Activated CD8-positive, alpha-beta memory T cell treated with anti-CD3 and anti-CD28 coated beads for 36 hours (primary cell): Measurements from ENCODE around the gene ERBB4. TPM values are rescaled to one million over a fixed set of nuclear protein-coding genes. Genes with fewer than 3 reads are reported as not detected.

Experiments used
- CTCF ChIA-PET: fragments of 350-600 bp; sonication (Branson Sonifier 250); formaldehyde crosslinking; loops from one replicate; lab custom pipeline; 2021; ENCODE audit warnings: antibody characterized with exemption; lab: Charles Lee
- POLR2A ChIA-PET: fragments of 350-600 bp; sonication (Branson Sonifier 250); formaldehyde crosslinking; loops from one replicate; lab custom pipeline; 2021; ENCODE audit warnings: antibody characterized with exemption; lab: Charles Lee
- total RNA-seq, 2 experiments: library from RNA; stranded (reverse); gene quantifications; one replicate each; pipeline ENCODE4 v1.2.3, GENCODE V29; 2021

The ERBB4 gene
- total RNA-seq, 2 experiments from 2014 or later, result not detected

GRCh38 chr2:211380041-211380440 lies 1158.6 kb downstream of the ERBB4 start:
- CTCF ChIA-PET, result no interaction called here

GRCh38 chr2:211376410-211376809 lies 1162.2 kb downstream of the ERBB4 start:
- CTCF ChIA-PET, result no interaction called here
- POLR2A ChIA-PET, result no interaction called here

More at GRCh38 chr2:211380041-211380440, 1158.6 kb downstream of the ERBB4 start:
- POLR2A ChIA-PET, result no interaction called here

GRCh38 chr2:211373203-211373602 lies 1165.4 kb downstream of the ERBB4 start:
- POLR2A ChIA-PET, result no interaction called here
- CTCF ChIA-PET, result no interaction called here

DNA sequence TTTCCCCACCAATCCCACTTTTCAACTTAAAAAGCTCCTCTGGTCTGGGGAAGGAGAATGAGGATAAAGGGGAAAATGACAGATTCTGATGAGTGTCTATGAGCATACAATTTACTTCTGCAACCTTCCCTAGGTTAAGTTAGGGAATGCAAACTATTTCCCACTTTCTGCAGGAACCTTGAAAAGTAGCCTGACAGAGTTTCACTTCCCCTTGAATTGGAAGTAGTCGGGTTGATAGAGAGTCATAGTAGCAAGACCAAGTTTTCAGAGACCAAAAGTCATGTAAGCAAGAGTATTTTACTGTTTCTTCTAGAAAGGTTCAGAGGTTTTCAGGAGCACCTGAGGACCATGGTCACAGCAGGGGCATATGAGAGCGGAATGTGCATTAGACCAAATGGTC lies 1167.1 kb downstream of the ERBB4 start:
- CTCF ChIA-PET, result no interaction called here
- POLR2A ChIA-PET, result no interaction called here

GRCh38 chr2:211368467-211368866 lies 1170.1 kb downstream of the ERBB4 start:
- CTCF ChIA-PET, result no interaction called here
- POLR2A ChIA-PET, result no interaction called here

- CTCF ChIA-PET, result no interaction called here
- POLR2A ChIA-PET, result no interaction called here
These were observed 1170.9 kb downstream of the ERBB4 start for GRCh38 chr2:211367711-211368110.

GRCh38 chr2:211367293-211367692 lies 1171.3 kb downstream of the ERBB4 start:
- ChIA-PET CTCF (no interaction called here), POLR2A (no interaction called here)

DNA sequence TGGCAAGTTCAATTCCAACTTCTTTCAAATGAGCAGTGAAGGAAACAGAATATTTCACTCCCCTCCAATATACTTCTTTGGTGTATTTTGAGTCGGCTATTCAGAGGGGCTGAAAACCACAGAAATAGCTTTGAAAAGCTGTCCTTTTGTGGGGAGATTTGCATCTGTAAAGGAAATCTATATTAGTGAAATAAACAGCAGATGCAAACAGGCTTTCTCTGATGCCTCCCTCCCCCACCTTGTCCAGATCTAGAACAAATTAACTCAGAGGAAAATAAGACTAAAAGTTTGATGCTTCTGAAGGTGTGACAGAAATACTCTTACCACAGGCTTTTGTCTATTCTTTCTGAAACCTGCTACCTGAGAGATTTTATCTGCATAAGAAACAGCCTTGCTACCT lies 1173.7 kb downstream of the ERBB4 start:
- ChIA-PET POLR2A (no interaction called here), CTCF (no interaction called here)

GRCh38 chr2:211361383-211361782 lies 1177.2 kb downstream of the ERBB4 start:
- POLR2A ChIA-PET, result no interaction called here
- CTCF ChIA-PET, result no interaction called here

- CTCF ChIA-PET, result no interaction called here
- POLR2A ChIA-PET, result no interaction called here
These were observed 1179.3 kb downstream of the ERBB4 start for GRCh38 chr2:211359347-211359746.

DNA sequence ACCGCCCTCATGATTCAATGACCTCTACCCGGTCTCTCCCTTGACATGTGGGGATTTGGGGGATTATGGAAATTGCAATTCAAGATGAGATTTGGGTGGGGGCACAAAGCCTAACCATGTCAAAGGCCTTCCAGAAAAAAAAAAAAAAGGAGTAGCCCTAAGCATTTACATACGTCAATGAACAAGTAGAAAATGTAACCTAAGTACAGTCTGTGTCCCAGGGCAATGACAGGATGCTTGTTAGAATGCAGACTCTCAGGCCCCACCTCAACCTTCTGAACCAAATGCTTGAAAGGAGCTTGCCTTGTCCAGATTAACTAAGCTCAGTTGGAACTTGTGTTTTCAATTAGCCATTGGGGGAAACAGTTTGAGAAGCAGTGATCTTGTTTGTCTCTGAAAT lies 1180.1 kb downstream of the ERBB4 start:
- ChIA-PET POLR2A (no interaction called here), CTCF (interaction anchor here (0.6 kb wide), 1 partner anchor 17 kb away, joined by 4 read pairs; no protein-coding TSS in a partner anchor)

DNA sequence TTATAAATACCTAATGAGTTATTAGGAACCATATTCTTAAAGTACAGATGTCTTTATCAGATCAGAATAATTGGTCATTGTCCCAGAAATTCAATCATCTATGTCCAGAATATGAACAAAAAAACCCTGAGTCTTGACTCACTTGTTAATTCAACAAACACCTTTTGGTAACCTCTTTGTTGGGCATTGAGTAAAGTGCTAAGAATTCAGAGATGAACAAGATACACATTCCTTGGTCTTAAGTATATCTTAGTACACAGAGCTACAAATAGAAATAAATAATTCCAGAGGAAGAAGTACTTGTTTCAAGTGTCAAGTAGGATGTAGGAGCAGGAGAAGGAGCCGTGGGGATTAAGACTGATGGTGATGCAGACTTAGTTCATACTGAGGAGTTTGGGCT lies 1184.1 kb downstream of the ERBB4 start:
- POLR2A ChIA-PET, result no interaction called here

DNA sequence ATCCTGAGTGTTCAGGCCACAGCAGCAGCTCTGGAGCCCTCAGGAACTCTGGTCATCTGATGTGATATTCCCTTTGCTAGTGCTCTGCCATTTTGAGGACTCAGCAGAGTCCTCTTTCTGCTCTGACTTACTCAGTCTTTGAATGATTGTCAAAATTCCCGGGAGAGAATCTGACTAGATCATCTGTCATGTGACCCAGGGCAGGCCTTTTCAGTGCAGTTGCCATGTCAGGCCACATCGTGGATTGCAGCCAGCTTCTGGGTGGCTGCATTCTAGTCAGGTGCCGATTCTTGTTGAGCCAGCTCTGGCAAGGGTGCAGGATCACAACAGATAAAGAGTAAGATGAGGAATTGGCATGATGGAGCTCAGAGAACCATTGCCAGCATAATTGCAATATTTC lies 1186.6 kb downstream of the ERBB4 start:
- ChIA-PET CTCF (no interaction called here), POLR2A (no interaction called here)

More for the DNA sequence above, 1184.1 kb downstream of the ERBB4 start:
- CTCF ChIA-PET, result interaction anchor here (0.7 kb wide), 1 partner anchor 45 kb away, joined by 4 read pairs; no protein-coding TSS in a partner anchor

DNA sequence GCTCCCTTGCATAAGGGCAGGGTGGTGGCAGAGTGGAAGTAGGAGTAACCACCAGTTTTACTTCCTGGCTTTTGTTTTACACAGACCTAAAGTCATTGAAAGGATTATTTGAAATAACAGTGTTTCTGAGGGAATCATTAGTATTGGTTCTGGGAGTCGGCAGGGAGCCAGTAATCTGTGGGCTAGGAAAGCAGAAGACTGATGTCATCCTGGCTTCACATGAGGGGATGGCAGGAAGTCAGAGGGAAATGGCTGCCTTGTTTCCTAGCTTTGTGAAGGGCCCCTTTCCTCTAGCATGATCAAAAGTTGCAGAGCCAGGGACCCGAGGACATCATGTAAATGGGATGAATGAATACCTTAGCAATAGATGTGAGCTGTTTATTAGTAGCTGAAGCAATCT lies 1189.6 kb downstream of the ERBB4 start:
- POLR2A ChIA-PET, result no interaction called here
- CTCF ChIA-PET, result no interaction called here

DNA sequence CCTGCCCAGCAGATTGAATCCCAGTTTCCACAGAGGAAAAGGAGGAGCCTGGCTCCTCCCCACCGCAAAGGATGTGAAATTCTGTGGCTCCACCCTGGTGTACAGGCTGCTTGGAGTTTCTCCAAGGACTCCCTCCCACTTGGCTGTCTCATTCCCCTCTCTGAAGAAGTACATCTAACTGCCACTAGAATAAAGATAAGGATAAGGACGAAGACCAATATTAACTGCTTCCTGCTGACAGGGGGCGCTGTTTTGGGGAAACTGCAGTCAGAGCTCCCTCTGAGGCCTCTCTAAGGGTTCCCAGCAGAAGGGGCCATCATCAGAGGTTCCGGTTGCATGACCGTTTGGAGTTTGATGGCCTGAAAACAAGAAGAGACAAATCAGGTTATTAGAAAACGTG lies 1191.3 kb downstream of the ERBB4 start:
- ChIA-PET POLR2A (no interaction called here), CTCF (interaction anchor here (0.8 kb wide), 1 partner anchor 118 kb away, joined by 3 read pairs; no protein-coding TSS in a partner anchor)

DNA sequence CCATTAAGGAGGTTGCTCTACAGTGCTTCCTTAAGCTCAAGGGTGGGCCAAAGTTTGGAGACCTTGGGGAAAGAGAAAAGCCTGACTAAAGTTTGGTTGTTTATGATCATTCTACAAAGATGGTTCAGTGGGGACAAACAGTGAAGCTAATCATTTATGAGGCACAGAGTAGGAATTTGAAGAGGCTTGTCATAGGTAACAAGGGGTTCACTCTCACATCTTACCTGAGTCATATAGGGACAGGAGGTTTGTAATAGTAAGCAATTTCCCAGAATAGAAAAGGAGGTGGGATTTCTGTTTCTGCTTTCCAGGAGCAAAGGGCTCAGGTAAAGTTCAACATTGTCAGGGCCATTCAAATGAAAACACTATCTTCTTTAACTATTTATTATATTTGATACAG lies 1194.3 kb downstream of the ERBB4 start:
- ChIA-PET POLR2A (no interaction called here), CTCF (no interaction called here)

GRCh38 chr2:211333377-211333776 lies 1205.2 kb downstream of the ERBB4 start:
- POLR2A ChIA-PET, result no interaction called here
- CTCF ChIA-PET, result no interaction called here

- ChIA-PET CTCF (no interaction called here), POLR2A (no interaction called here)
These were observed 1206.9 kb downstream of the ERBB4 start for GRCh38 chr2:211331736-211332135.

GRCh38 chr2:211329882-211330281 lies 1208.7 kb downstream of the ERBB4 start:
- POLR2A ChIA-PET, result no interaction called here
- CTCF ChIA-PET, result no interaction called here

GRCh38 chr2:211329421-211329820 lies 1209.2 kb downstream of the ERBB4 start:
- CTCF ChIA-PET, result no interaction called here
- POLR2A ChIA-PET, result no interaction called here

DNA sequence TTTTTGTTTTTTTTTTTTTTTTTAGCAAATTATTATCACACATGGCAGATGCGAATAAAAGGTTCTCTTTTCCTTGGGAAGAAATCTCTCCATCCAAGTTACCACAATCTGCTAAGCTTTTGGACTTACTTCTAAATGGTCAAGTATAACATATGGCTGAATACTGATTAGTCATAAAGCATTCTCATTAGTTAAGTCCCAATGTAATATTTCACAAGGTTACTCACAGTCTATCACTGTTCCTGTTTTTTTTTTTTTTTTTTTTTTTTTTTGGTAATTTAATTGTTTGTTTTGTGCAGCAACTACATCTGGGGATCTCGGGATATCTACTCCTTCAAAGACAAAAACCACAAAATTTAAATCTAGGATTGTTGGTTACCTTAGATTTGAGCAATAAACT lies 1210.5 kb downstream of the ERBB4 start:
- CTCF ChIA-PET, result no interaction called here
- POLR2A ChIA-PET, result no interaction called here
